HG03280 (cell line): ENCODE measurements around the gene USP15.

ENCODE experiments used
- ATAC-seq: cut with Tn5 transposase; IDR thresholded peaks from one replicate; pipeline ENCODE4 v1.9.1; 2021; ENCODE audit warnings: mild to moderate bottlenecking, moderate library complexity; ENCODE audit not compliant: unreplicated experiment

Gene USP15

DNA sequence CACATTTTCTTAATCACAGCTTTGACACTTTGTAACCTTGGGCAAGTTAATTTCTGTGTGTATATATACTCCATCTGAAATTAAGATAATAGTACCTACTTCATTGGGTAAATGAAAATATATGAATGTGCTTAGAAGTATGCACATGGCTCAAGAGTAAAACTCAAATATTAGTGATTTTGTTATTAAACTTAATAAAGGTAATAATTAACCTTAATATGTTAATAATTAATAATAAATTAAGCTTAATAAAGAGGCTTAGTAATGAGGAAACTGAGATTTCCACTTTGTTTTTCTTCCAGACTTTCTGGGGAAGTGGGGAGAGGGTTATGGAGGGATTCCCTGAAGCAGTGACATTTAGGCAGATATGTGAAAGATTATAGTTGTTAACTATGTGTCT, 19.8 kb downstream of the USP15 start:
- no peak for ATAC-seq

- no peak for ATAC-seq
Measured at GRCh38 chr12:62282057-62282774, 22.0 kb downstream of the USP15 start.

GRCh38 chr12:62284749-62285148, 24.5 kb downstream of the USP15 start:
- ATAC-seq = no peak

DNA sequence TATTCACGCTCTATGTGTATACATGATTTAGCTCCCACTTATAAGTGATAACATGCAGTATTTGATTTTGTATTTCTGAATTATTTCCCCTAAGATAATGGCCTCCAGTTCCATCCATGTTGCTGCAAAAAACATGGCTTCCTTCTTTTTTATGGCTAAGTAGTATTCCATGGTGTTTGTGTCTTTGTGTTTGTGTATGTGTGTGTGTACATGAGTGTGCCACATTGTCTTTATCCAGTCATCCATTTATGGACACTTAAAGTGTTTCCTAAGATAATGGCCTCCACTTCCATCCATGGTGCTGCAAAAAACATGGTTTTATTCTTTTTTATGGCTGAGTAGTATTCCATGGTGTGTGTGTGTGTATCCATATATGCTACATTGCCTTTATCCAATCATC, 25.1 kb downstream of the USP15 start:
- ATAC-seq = no peak

DNA sequence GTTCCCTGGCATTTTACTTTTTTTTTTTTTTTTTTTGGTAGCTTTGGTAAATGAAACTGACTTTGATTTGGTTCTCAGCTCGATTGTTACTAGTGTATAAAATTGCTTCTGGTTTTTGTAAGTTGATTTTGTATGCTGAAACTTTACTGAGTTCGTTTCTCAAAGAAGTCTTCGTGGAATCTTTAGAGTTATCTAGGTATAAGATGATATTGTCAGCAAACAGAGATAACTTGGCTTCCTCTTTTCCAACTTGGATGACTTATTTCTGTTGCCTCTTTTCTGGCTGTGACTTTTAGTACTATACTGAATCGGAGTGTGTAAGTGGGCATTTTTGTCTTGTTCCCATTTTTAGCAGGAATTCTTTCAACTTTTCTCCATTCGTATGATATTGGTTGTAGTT, 28.1 kb downstream of the USP15 start:
- ATAC-seq = no peak

GRCh38 chr12:62290846-62291245, 30.6 kb downstream of the USP15 start:
- no peak for ATAC-seq

DNA sequence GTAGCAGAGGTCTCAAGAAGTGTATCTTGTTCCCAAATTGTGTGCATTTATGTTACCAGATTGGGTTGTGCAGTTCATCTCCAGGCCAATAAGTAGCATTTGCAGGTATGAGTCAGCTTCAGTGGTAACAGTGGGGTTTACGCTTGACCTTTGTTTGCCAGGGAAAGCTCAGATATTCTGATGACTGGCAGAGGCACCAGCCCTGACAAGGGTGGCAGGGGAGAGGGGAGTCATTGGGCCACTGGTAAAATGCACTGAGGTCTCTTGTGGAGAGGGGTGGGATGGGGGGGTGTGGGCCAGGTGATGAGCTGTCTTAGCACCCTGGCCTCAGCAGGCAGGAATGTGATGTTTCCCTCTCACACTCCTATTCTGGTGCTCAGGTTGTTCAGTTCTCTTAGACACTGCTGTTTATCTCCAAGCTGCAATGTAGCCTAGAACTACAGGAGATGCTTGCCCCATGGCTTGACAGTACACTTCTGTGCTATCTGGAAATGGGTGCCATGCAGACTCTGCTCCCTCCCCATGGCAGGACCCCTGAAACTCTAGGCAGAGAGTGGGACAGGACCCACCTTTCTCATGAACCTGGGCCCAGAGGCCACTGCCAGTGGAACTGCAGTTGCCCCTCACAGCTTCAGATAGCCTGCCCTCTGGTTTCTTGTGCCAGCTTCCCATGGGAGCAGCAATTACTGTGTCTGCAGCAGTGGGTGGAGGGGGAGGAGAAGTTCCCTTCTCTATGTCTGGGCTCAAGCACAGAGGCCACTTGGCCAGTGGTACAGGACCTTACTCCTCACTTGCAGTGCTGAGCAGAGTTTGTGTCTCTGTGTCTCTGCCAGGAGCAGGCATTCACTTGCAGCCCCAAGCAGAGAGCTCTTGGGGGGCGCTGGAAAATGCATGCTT, 31.9 kb downstream of the USP15 start:
- no peak for ATAC-seq

DNA sequence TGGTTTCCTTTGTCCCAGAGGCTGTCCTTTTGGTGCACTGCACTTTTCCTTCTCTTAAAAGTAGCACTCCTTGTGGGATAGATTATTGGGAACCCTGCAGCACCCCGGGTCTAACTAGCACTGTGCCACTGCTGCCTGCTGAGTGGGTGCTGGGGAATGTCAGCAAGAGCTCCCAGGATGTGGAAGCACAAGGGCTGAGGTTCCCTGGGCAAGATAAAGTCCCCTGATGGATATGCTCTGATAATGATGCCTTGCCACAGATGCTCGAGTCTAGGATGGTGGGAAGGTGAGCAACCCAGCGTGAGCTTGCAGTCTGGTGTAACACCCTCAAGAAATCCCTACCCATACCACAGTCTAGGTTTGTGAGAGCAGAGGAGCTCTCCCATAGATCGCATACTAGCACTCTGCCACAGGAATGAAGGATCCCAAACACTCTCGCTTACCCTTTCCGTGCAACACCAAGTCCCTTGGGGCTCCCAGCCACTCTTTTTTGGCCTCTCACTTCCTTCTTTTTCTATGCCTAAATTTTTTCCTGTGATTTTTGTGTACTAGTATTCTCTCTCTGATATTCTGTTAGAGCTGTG, 32.6 kb downstream of the USP15 start:
- no peak for ATAC-seq

DNA sequence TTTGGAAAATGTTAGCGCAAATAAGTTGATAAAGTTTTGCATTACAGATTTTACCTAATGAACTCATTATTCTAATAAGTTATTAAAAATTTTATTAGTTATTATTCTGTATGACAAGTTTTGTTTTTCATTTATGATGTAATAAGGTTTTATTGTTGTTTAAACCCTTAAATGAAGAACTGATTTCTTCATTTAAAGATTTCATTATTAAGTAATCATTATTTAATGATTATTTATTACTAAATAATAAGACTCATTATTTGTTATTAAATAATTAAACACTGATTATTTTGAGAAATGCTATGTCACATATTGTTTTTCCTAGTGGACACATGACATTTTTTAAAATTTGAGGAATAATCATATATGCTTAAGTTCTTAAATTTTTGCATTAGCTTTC, 34.2 kb downstream of the USP15 start:
- ATAC-seq = no peak

GRCh38 chr12:62296001-62296400, 35.8 kb downstream of the USP15 start:
- no peak for ATAC-seq

- ATAC-seq = no peak
Measured at GRCh38 chr12:62297321-62297720, 37.1 kb downstream of the USP15 start.

DNA sequence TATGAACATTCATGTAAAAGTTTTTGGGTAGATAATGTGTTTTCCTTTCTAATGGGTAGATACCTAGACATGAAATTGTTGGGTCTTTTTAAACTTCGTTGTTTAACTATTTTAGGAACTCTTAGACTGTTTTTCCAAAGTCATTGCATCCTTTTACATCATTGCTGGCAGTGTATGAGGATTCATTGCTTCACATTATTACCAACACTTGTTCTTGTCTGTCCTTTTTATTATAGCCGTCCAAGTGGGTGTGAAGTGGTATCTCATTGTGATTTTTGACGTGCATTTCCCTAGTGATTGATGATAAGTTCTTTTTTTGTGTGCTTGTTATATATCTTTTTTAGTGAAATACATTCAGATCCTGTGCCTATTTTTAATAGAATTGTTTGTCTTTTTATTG, 39.4 kb downstream of the USP15 start:
- ATAC-seq = no peak

GRCh38 chr12:62301080-62301798, 41.0 kb downstream of the USP15 start:
- no peak for ATAC-seq

GRCh38 chr12:62301799-62302133, 41.6 kb downstream of the USP15 start:
- no peak for ATAC-seq

GRCh38 chr12:62304560-62304959, 44.4 kb downstream of the USP15 start:
- ATAC-seq = no peak

DNA sequence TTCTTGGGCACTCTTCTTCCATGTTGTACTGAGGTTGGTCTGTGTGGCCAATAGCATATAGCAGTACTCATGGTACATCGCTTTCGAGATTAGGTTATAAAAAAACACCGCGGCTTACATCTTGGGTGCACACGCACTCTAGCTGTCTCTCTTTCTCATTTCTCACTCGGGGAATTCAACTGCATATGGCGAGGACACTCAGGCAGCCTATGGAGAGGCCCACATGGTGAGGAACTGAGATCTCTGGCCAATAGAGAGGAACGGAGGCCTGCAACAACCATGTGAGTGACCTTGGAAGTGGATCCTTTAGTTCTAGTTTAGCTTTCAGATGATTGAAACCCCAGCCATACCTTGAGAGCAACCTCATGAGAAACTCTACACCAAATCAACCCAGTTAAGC, 45.6 kb downstream of the USP15 start:
- ATAC-seq = no peak

- ATAC-seq = no peak
Measured at GRCh38 chr12:62306569-62307530, 46.6 kb downstream of the USP15 start.

DNA sequence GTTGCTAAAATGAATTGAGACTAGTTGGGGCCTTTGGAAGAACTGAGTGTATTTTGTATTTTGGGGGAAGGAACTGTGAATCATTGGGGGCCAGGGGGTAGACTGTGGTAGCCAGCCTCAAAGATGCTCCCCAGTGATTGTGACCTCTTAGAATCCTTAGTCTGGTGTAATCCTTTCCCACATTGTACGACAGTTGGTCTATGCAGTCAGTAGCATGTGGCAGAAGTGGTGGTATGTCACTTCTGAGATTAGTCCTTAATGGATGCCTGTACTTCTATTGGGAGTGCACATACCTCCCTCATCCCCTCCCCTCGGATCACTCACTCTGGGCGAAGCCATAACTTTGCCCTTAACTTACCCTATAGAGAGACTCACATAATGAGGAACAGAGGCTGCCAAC, 48.0 kb downstream of the USP15 start:
- ATAC-seq = no peak

GRCh38 chr12:62313727-62314380, 53.6 kb downstream of the USP15 start:
- ATAC-seq = no peak

- no peak for ATAC-seq
Measured at GRCh38 chr12:62317017-62317416, 56.8 kb downstream of the USP15 start.
